PC-3 (cell line): ENCODE measurements around the gene MSX1.

Source experiments
- EZH2 ChIP-seq: fragments of 300-600 bp; sonication (generic); IDR thresholded peaks from one replicate; pipeline ENCODE4 v1.6.1; 2017; ENCODE audit warnings: antibody characterized with exemption, mild to moderate bottlenecking, low read length; ENCODE audit not compliant: unreplicated experiment
- TF ChIP-seq, protein P1 (sequence below): fragments of 300-600 bp; sonication (generic); conservative IDR thresholded peaks from 2 replicates; pipeline ENCODE4 v1.5.1; 2017; ENCODE audit warnings: antibody characterized with exemption, low read depth, mild to moderate bottlenecking, low read length

DNA sequence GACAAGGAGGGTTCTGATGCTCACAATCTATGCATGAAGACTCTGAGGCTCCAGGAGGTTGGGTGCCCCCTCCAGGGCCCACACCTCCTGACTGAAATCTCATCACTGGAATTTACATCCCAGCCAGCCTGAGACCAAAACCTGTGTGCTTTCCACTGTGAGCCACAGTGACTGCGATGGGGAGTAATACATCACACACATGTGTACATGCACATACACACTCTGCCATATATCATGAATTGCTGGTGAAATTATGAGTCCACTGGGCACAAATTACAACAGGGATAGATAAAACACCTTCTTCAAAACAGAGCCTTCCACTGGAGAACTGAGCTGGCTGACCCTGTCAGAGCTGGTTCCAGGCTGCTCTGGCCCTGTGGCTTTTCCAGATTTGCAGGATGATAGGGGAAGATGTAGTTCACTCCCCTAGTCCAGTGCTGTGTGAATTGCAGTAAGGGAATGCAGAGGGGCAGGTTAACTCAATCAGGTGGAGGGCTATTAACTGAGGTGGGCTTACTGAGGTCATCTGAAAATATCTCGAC lies 35.8 kb upstream of the MSX1 start:
- TF ChIP-seq, protein P1, sequence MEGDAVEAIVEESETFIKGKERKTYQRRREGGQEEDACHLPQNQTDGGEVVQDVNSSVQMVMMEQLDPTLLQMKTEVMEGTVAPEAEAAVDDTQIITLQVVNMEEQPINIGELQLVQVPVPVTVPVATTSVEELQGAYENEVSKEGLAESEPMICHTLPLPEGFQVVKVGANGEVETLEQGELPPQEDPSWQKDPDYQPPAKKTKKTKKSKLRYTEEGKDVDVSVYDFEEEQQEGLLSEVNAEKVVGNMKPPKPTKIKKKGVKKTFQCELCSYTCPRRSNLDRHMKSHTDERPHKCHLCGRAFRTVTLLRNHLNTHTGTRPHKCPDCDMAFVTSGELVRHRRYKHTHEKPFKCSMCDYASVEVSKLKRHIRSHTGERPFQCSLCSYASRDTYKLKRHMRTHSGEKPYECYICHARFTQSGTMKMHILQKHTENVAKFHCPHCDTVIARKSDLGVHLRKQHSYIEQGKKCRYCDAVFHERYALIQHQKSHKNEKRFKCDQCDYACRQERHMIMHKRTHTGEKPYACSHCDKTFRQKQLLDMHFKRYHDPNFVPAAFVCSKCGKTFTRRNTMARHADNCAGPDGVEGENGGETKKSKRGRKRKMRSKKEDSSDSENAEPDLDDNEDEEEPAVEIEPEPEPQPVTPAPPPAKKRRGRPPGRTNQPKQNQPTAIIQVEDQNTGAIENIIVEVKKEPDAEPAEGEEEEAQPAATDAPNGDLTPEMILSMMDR: no peak
- no peak for TF ChIP-seq EZH2
